ENCODE results near the gene OR6B1. TPM values are rescaled to one million over a fixed set of nuclear protein-coding genes. Genes with fewer than 3 reads are reported as not detected.

OR6B1 gene
- total RNA-seq: not detected in 2 replicates

GRCh38 chr7:144000020-144000419, at the start of gene OR6B1:
TSS of gene OR6B1 (plus strand) at chr7:144000320. CDS start at chr7:144003997, 3,677 bp downstream.

GRCh38 chr7:143954544-143954943, 45.6 kb upstream of the OR6B1 start, which contains the start of gene OR2F1:
TSS of gene OR2F1 (plus strand) at chr7:143954844. CDS start at chr7:143959971, 5,127 bp downstream.

GRCh38 chr7:144048648-144049047, 48.5 kb downstream of the OR6B1 start, which contains the start of gene OR2A5:
TSS of gene OR2A5 (plus strand) at chr7:144048948. CDS start at chr7:144050402, 1,454 bp downstream.

Other genes with a start within 250 kb of the OR6B1 start
- under 0.01 and 0.46 TPM in 2 replicates for gene CTAGE6, start 242.6 kb upstream of the OR6B1 start, total RNA-seq
- 34.8 and 43.9 TPM in 2 replicates for gene TCAF1, start 98.1 kb upstream of the OR6B1 start, total RNA-seq
- not detected in 2 replicates for gene OR2F2, start 65.1 kb upstream of the OR6B1 start, total RNA-seq
- not detected in 2 replicates for gene OR2F1, start 45.5 kb upstream of the OR6B1 start, total RNA-seq
- not detected in 2 replicates for gene OR2A5, start 48.6 kb downstream of the OR6B1 start, total RNA-seq
- gene OR2A25, start 69.5 kb downstream of the OR6B1 start, total RNA-seq: not detected in 2 replicates
- gene OR2A12, start 86.0 kb downstream of the OR6B1 start, total RNA-seq: not detected in 2 replicates
- gene OR2A2, start 109.3 kb downstream of the OR6B1 start, total RNA-seq: not detected in 2 replicates
- not detected in 2 replicates for gene OR2A14, start 122.9 kb downstream of the OR6B1 start, total RNA-seq
- gene CTAGE4, start 183.1 kb downstream of the OR6B1 start, total RNA-seq: 0.30 TPM in 1 of 2 replicates, not detected in the other
- 0.32 and 0.91 TPM in 2 replicates for gene ARHGEF35, start 195.5 kb downstream of the OR6B1 start, total RNA-seq
- gene OR2A42, start 239.3 kb downstream of the OR6B1 start, total RNA-seq: not detected in 2 replicates